Effector memory CD8-positive, alpha-beta T cell (primary cell): ENCODE results near the gene KCNF1.

ENCODE experiments used
- ATAC-seq: fragments of 150-1000 bp; cut with Tn5 transposase; replicated peaks from 2 replicates; pipeline ENCODE4 v1.10.0; 2021; ENCODE audit warnings: mild to moderate bottlenecking, moderate library complexity
- DNase-seq, 3 experiments: peaks; one replicate each; pipeline ENCODE4 v3.0.0; 2021
- H3K27ac Mint-ChIP-seq, 2 donors: one replicate each; pipeline ENCODE4 v1.8.0; 2022; ENCODE audit warnings: mild to moderate bottlenecking in 2 of 2, mixed read lengths in 2 of 2, moderate library complexity in 2 of 2
- H3K27me3 Mint-ChIP-seq, 2 donors: one replicate each; pipeline ENCODE4 v1.8.0; 2022; ENCODE audit warnings: mixed read lengths in 2 of 2
- H3K36me3 Mint-ChIP-seq: one replicate; pipeline ENCODE4 v1.8.0; 2022; ENCODE audit warnings: mild to moderate bottlenecking, moderate library complexity, mixed read lengths; ENCODE audit not compliant: insufficient read depth
- H3K4me1 Mint-ChIP-seq, 2 donors: one replicate each; pipeline ENCODE4 v1.8.0; 2022; ENCODE audit warnings: low read depth in 2 of 2, mixed read lengths in 2 of 2
- H3K4me3 Mint-ChIP-seq, 2 donors: one replicate each; pipeline ENCODE4 v1.8.0; 2022; ENCODE audit warnings: mild to moderate bottlenecking in 2 of 2, mixed read lengths in 2 of 2, moderate library complexity in 2 of 2
- H3K9me3 Mint-ChIP-seq, 2 donors: one replicate each; pipeline ENCODE4 v1.8.0; 2022; ENCODE audit warnings: mixed read lengths in 2 of 2

The KCNF1 gene

GRCh38 chr2:10935953-10936942 lies 24.5 kb downstream of the KCNF1 start:
- H3K36me3 Mint-ChIP-seq, result no peaks in the 10 kb centered on the region
- H3K4me1 Mint-ChIP-seq, result no peaks in the 10 kb centered on the region
- ATAC-seq, result no peak
- H3K4me3 Mint-ChIP-seq, result no peak overlapping the region
- H3K27me3 Mint-ChIP-seq, result peaks cover 31 to 59% of the 10 kb centered on the region in 2 donors
- peaks cover 3 to 11% of the 10 kb centered on the region in 2 donors for H3K9me3 Mint-ChIP-seq
- DNase-seq, result no peak
- no peak overlapping the region for H3K27ac Mint-ChIP-seq

- H3K36me3 Mint-ChIP-seq, result no peaks in the 10 kb centered on the region
- no peak overlapping the region for H3K4me3 Mint-ChIP-seq
- ATAC-seq (no peak), DNase-seq (no peak)
- no peak overlapping the region for H3K27ac Mint-ChIP-seq
- H3K9me3 Mint-ChIP-seq, result peaks cover 3 to 11% of the 10 kb centered on the region in 2 donors
- no peaks in the 10 kb centered on the region for H3K4me1 Mint-ChIP-seq
- H3K27me3 Mint-ChIP-seq, result peaks cover 34 to 57% of the 10 kb centered on the region in 2 donors
These were observed 27.3 kb downstream of the KCNF1 start for GRCh38 chr2:10939058-10939457.

- H3K4me3 Mint-ChIP-seq, result no peak overlapping the region
- no peaks in the 10 kb centered on the region for H3K4me1 Mint-ChIP-seq
- no peak for ATAC-seq
- DNase-seq, result no peak
- H3K27me3 Mint-ChIP-seq, result peaks cover 42 to 57% of the 10 kb centered on the region in 2 donors
- H3K9me3 Mint-ChIP-seq, result peaks cover 3 to 11% of the 10 kb centered on the region in 2 donors
- H3K27ac Mint-ChIP-seq, result no peak overlapping the region
- no peaks in the 10 kb centered on the region for H3K36me3 Mint-ChIP-seq
These were observed 28.9 kb downstream of the KCNF1 start for GRCh38 chr2:10940596-10940995.

GRCh38 chr2:10941383-10941782 lies 29.6 kb downstream of the KCNF1 start:
- no peak for DNase-seq
- Mint-ChIP-seq H3K27ac (no peak overlapping the region), H3K36me3 (no peaks in the 10 kb centered on the region), H3K27me3 (peaks cover 38 to 58% of the 10 kb centered on the region in 2 donors), H3K4me1 (no peaks in the 10 kb centered on the region), H3K4me3 (no peak overlapping the region), H3K9me3 (peaks cover 3 to 11% of the 10 kb centered on the region in 2 donors)
- ATAC-seq, result no peak

- Mint-ChIP-seq H3K36me3 (no peaks in the 10 kb centered on the region), H3K27ac (no peak overlapping the region), H3K27me3 (peaks cover 58 to 91% of the 10 kb centered on the region in 2 donors), H3K4me1 (no peaks in the 10 kb centered on the region), H3K9me3 (peaks cover 0 to 1% of the 10 kb centered on the region in 2 donors), H3K4me3 (no peak overlapping the region)
- no peak for ATAC-seq
- no peak for DNase-seq
These were observed 33.1 kb downstream of the KCNF1 start for GRCh38 chr2:10944799-10945198.

GRCh38 chr2:10946394-10946793 lies 34.7 kb downstream of the KCNF1 start:
- H3K36me3 Mint-ChIP-seq, result no peaks in the 10 kb centered on the region
- H3K9me3 Mint-ChIP-seq, result no peaks in the 10 kb centered on the region
- DNase-seq (no peak), ATAC-seq (no peak)
- H3K27ac Mint-ChIP-seq, result no peak overlapping the region
- peaks cover 0 to 3% of the 10 kb centered on the region in 2 donors for H3K4me1 Mint-ChIP-seq
- no peak overlapping the region for H3K4me3 Mint-ChIP-seq
- peaks cover 58 to 83% of the 10 kb centered on the region in 2 donors for H3K27me3 Mint-ChIP-seq

- H3K27me3 Mint-ChIP-seq, result peaks cover 55 to 77% of the 10 kb centered on the region in 2 donors
- no peaks in the 10 kb centered on the region for H3K36me3 Mint-ChIP-seq
- H3K27ac Mint-ChIP-seq, result no peak overlapping the region
- ATAC-seq (no peak), DNase-seq (no peak)
- H3K9me3 Mint-ChIP-seq, result no peaks in the 10 kb centered on the region
- H3K4me3 Mint-ChIP-seq, result no peak overlapping the region
- peaks cover 0 to 3% of the 10 kb centered on the region in 2 donors for H3K4me1 Mint-ChIP-seq
These were observed 35.3 kb downstream of the KCNF1 start for GRCh38 chr2:10947005-10947440.

GRCh38 chr2:10947446-10948187 lies 35.9 kb downstream of the KCNF1 start:
- no peak for ATAC-seq
- no peak for DNase-seq
- H3K27me3 Mint-ChIP-seq, result peaks cover 55 to 71% of the 10 kb centered on the region in 2 donors
- peaks cover 0 to 4% of the 10 kb centered on the region in 2 donors for H3K4me1 Mint-ChIP-seq
- H3K4me3 Mint-ChIP-seq, result no peak overlapping the region
- no peak overlapping the region for H3K27ac Mint-ChIP-seq
- H3K36me3 Mint-ChIP-seq, result peaks cover 4% of the 10 kb centered on the region
- H3K9me3 Mint-ChIP-seq, result no peaks in the 10 kb centered on the region

- peaks cover 10% of the 10 kb centered on the region for H3K36me3 Mint-ChIP-seq
- ATAC-seq (no peak), DNase-seq (no peak)
- H3K27me3 Mint-ChIP-seq, result peaks cover 50 to 66% of the 10 kb centered on the region in 2 donors
- peaks cover 2 to 9% of the 10 kb centered on the region in 2 donors for H3K4me1 Mint-ChIP-seq
- H3K27ac Mint-ChIP-seq, result no peak overlapping the region
- H3K4me3 Mint-ChIP-seq, result no peak overlapping the region
- peaks cover 1 to 3% of the 10 kb centered on the region in 2 donors for H3K9me3 Mint-ChIP-seq
These were observed 36.4 kb downstream of the KCNF1 start for GRCh38 chr2:10948188-10948564.

- H3K9me3 Mint-ChIP-seq, result peaks cover 5 to 8% of the 10 kb centered on the region in 2 donors
- H3K4me3 Mint-ChIP-seq, result no peak overlapping the region
- H3K36me3 Mint-ChIP-seq, result peaks cover 15% of the 10 kb centered on the region
- H3K4me1 Mint-ChIP-seq, result peaks cover 6 to 12% of the 10 kb centered on the region in 2 donors
- H3K27me3 Mint-ChIP-seq, result peaks cover 45 to 60% of the 10 kb centered on the region in 2 donors
- ATAC-seq (no peak), DNase-seq (no peak)
- no peak overlapping the region for H3K27ac Mint-ChIP-seq
These were observed 37.0 kb downstream of the KCNF1 start for GRCh38 chr2:10948606-10949230.

- peaks cover 26% of the 10 kb centered on the region for H3K36me3 Mint-ChIP-seq
- peaks cover 6 to 12% of the 10 kb centered on the region in 2 donors for H3K4me1 Mint-ChIP-seq
- H3K9me3 Mint-ChIP-seq, result peaks cover 5 to 10% of the 10 kb centered on the region in 2 donors
- ATAC-seq (no peak), DNase-seq (no peak)
- peaks cover 34 to 49% of the 10 kb centered on the region in 2 donors for H3K27me3 Mint-ChIP-seq
- no peak overlapping the region for H3K4me3 Mint-ChIP-seq
- H3K27ac Mint-ChIP-seq, result no peak overlapping the region
These were observed 38.1 kb downstream of the KCNF1 start for GRCh38 chr2:10949835-10950234.

- ATAC-seq, result no peak
- H3K4me3 Mint-ChIP-seq, result no peak overlapping the region
- H3K27ac Mint-ChIP-seq, result no peak overlapping the region
- H3K27me3 Mint-ChIP-seq, result peaks cover 40 to 47% of the 10 kb centered on the region in 2 donors
- DNase-seq, result no peak
- H3K36me3 Mint-ChIP-seq, result peaks cover 26% of the 10 kb centered on the region
- peaks cover 6 to 12% of the 10 kb centered on the region in 2 donors for H3K4me1 Mint-ChIP-seq
- peaks cover 5 to 10% of the 10 kb centered on the region in 2 donors for H3K9me3 Mint-ChIP-seq
These were observed 40.1 kb downstream of the KCNF1 start for GRCh38 chr2:10951558-10952414.
